Esophagus (tissue), 2 donors: Measurements from ENCODE around the gene SLC25A52. TPM values are rescaled to one million over a fixed set of nuclear protein-coding genes. Genes with fewer than 3 reads are reported as not detected.

Source experiments
- H3K27ac ChIP-seq, 2 donors: one replicate each; pipeline ENCODE4 v1.5.1; 2013; ENCODE audit warnings: low read depth in 2 of 2, mild to moderate bottlenecking in 2 of 2, inconsistent platforms in 1 of 2, low read length in 1 of 2, moderate library complexity in 1 of 2
- H3K27me3 ChIP-seq, 2 donors: one replicate each; pipeline ENCODE4 v1.6.1; 2013; ENCODE audit warnings: low read length in 2 of 2, control low read depth in 1 of 2, mild to moderate bottlenecking in 1 of 2; ENCODE audit not compliant: insufficient read depth in 2 of 2, control insufficient read depth in 1 of 2
- H3K36me3 ChIP-seq, 2 donors: one replicate each; pipeline ENCODE4 v1.6.1; 2013; ENCODE audit warnings: low read length in 1 of 2; ENCODE audit not compliant: control insufficient read depth in 2 of 2, insufficient read depth in 2 of 2
- H3K4me1 ChIP-seq, 2 donors: one replicate each; pipeline ENCODE4 v1.6.1; 2013; ENCODE audit warnings: low read length in 1 of 2; ENCODE audit not compliant: control insufficient read depth in 2 of 2, insufficient read depth in 2 of 2
- H3K4me3 ChIP-seq, 2 donors: one replicate each; pipeline ENCODE4 v1.5.1; 2013; ENCODE audit warnings: low read length in 2 of 2, mild to moderate bottlenecking in 2 of 2, low read depth in 1 of 2, moderate library complexity in 1 of 2
- H3K9me3 ChIP-seq, 2 donors: one replicate each; pipeline ENCODE4 v1.6.1; 2013; ENCODE audit warnings: mild to moderate bottlenecking in 2 of 2, low read depth in 1 of 2, low read length in 1 of 2, moderate library complexity in 1 of 2; ENCODE audit not compliant: control insufficient read depth in 2 of 2, insufficient read depth in 1 of 2
- WGBS, 2 donors: extraction: QIAGEN DNeasy Blood & Tissue Kit; methylation state at CpG; one replicate each; pipeline ENCODE4 v1.1.7; 2013; 5-methylcytosine and 5-hydroxymethylcytosine counted together
- polyA plus RNA-seq, 2 donors: library from polyadenylated mRNA; stranded (reverse); fragments of 200-250 nt; gene quantifications; one replicate each; pipeline ENCODE4 v1.2.3, GENCODE V29; 2013
- donor health status: healthy with polysubstance abuse.
- donor health status: Bipolar disorder and iron deficiency.

Gene SLC25A52
- polyA plus RNA-seq, 2 donors: 0.02 TPM; not detected in 1

- H3K27ac ChIP-seq: peak overlapping the region; percentile 30 to 44
- H3K4me1 ChIP-seq: peaks cover 0 to 2% of the 10 kb centered on the region in 2 donors
- no peaks in the 10 kb centered on the region for H3K9me3 ChIP-seq
- no peaks in the 10 kb centered on the region for H3K27me3 ChIP-seq
- no peak overlapping the region for H3K4me3 ChIP-seq
- no peaks in the 10 kb centered on the region for H3K36me3 ChIP-seq
- WGBS, 2 donors: 50 to 57% methylated on average over 3 of the region's 3 CpGs
Observed at GRCh38 chr18:31710826-31711225, 49.9 kb downstream of the SLC25A52 start.

Other genes with a start within 250 kb of the SLC25A52 start
- gene TTR, start 169.0 kb downstream of the SLC25A52 start, polyA plus RNA-seq: under 1 TPM; 0.13 to 0.16 TPM
- 1 to 10 TPM; 1.2 to 2.4 TPM for gene B4GALT6, start 76.3 kb downstream of the SLC25A52 start, polyA plus RNA-seq
- 10 to 100 TPM; 16.3 to 20.9 TPM for gene TRAPPC8, start 182.2 kb upstream of the SLC25A52 start, polyA plus RNA-seq